A549 treated with AZD9567 at 1 μM for 4 hours (cell line): ENCODE measurements around the gene STT3A. TPM values are rescaled to one million over a fixed set of nuclear protein-coding genes. Genes with fewer than 3 reads are reported as not detected.

Experiments
- total RNA-seq: library from RNA; stranded (reverse); fragments of 200-300 nt; extraction: Qiagen RNA extraction; gene quantifications from 5 replicates; pipeline ENCODE4 v1.2.3, GENCODE V29; 2022; ENCODE audit not compliant: insufficient read depth

The STT3A gene
- total RNA-seq = 87.5 to 95.4 TPM (median 91.0 TPM) in 5 replicates

DNA sequence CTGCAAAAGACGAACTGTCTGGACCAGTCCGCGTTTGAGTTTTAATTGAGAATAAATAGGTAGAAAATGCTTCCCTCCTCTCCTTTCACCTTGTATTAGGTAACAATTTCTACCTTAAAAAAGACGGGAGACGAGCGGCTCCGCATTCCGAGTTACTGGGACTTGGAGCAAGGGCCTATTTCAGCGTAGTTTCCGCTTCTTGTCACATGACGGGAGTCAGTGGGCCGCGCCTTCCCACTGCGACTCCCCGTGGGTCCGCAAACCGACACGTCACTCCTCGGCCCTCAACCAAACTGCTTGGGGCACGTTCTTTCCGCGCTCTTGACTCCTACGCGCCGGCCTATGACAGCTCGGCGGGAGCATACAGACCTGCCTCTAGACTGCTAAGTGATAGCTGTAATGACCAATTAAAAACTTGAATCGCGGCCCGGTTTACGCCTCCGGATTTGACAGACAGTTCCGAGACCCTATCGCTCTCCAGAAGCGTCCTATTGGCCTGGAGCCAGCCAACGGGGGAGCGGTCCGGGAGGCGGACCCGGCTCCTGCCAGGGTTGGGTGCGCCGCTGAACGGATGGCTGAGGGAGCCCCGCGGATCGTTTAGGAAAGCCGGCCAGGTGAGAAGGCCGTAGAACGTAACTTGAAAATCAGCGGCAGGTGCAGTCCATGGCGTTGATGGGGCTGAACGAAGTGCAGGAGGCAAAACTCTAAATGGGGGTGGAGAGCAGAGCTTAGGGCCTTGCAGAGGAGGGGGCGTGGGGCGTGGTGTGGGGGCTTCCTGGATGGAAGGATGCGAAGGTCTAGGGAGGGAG is at the start of gene STT3A:
TSS of gene STT3A (plus strand) at position 548 of the 809 bp plus-strand sequence. CDS start 3,064 bp downstream, outside the sequence.

DNA sequence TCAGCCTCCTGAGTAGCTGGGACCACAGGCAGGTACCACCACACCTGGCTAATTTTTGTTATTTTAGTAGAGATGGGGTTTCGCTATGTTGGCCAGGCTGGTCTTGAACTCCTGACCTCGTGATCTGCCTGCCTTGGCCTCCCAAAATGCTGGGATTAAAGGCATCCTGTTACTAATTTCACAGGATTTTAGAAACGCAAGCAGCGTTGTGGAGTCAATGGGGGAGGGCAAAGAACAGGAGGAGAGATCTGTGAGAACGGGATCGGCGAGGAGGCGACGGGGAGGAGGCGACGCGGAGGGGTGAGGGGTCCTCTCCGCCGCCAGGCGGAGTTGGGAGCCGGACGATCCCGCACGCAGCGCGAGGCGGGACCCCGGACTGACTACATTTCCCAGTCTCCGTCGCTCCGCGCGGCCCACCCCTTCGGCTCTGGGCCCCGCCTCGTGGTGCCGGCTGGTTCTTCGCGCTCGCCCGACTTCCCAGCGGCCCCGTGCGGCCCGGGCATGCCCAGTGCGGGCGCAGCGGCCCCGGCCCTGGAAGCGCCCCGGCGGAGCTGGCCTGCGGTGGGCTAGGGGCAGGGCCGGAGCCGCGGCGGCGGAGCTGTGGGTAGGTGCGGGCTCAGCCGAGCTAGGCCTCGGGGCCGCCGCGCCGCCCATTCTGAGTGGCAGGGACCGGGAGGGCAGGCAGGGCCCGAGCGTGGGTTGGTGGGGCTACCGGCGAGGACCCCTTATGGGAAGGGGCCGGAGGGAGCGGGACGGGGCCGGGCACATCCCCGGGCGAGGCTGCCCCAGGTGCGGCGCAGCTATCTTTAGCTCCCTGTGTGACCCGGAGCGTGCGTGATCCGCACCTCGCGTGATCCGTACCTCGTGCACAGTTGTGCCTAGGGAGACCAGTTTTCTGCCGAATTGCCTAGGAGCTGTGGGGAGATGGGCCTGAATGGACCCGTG is 23.4 kb upstream of the STT3A start, which contains the start of gene EI24:
TSS of gene EI24 (plus strand) at position 508 of the 945 bp plus-strand sequence. CDS start 3,051 bp downstream, outside the sequence.

DNA sequence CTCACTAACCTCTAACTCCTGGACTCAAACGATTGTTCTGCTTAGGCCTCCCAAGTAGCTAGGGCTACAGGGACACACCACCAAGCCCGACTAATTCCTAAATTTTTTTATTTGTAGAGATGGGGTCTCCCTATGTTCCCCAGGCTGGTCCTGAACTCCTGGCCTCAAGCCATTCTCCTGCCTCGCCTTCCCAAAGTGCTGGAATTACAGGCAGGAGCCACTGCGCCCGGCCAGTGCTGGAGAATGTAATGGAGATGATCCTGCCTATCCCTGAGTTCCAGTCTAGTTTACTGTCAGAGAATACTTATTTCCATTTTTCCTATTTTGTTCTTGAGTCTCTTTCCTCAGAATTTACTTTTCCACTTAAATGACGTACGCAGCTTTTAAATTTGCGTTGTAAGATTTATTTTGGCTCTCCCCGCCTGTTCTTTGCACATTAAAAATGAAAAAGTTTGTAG is 32.1 kb downstream of the STT3A start, which contains the start of gene CHEK1:
TSS of gene CHEK1 (plus strand) at position 408 of the 458 bp plus-strand sequence. CDS start 1,606 bp downstream, outside the sequence.

Other genes with a start within 250 kb of the STT3A start
- 0.38 to 0.70 TPM (median 0.54 TPM) in 4 of 5 replicates, not detected in the other for gene FEZ1, start 96.6 kb upstream of the STT3A start, total RNA-seq
- 97.4 to 102 TPM (median 99.9 TPM) in 5 replicates for gene EI24, start 23.4 kb upstream of the STT3A start, total RNA-seq
- 28.5 to 44.1 TPM (median 30.5 TPM) in 5 replicates for gene CHEK1, start 32.3 kb downstream of the STT3A start, total RNA-seq
- 0.08 TPM in 1 of 5 replicates, not detected in the others for gene ACRV1, start 88.0 kb downstream of the STT3A start, total RNA-seq
- not detected in 5 replicates for gene PATE1, start 153.4 kb downstream of the STT3A start, total RNA-seq
- gene PATE2, start 186.0 kb downstream of the STT3A start, total RNA-seq = not detected in 5 replicates
- not detected in 5 replicates for gene PATE3, start 195.3 kb downstream of the STT3A start, total RNA-seq
- not detected in 5 replicates for gene PATE4, start 240.5 kb downstream of the STT3A start, total RNA-seq